Dermis microvascular lymphatic vessel endothelial cell (primary cell): Measurements from ENCODE around the gene TACC2. TPM values are rescaled to one million over a fixed set of nuclear protein-coding genes. Genes with fewer than 3 reads are reported as not detected.
"Not testable (repeated sequence)": the region's sequence is repeated elsewhere in the genome, so short reads cannot be mapped to it uniquely, and the experiment has no call there.

Experiments
- DNase-seq, 2 donors: peaks; one replicate each; pipeline versions ENCODE4 v3.0.0 to v3.0.0-alpha.2; 2010; ENCODE audit warnings: low read depth in 2 of 2
- total RNA-seq: library from RNA; depleted of rRNA; stranded (reverse); fragments of >200 nt; gene quantifications from 2 replicates; pipeline ENCODE4 v1.2.1, GENCODE V29; 2014

The TACC2 gene
- total RNA-seq, 1 donor from 2014 or later: 3.7 TPM

GRCh38 chr10:122060250-122060649 lies 71.3 kb downstream of the TACC2 start:
- no peak for DNase-seq

GRCh38 chr10:122062831-122063674 lies 74.1 kb downstream of the TACC2 start:
- peak; percentile 29 to 92 for DNase-seq

- not testable (repeated sequence) for DNase-seq
Measured at GRCh38 chr10:122066337-122066939, 77.5 kb downstream of the TACC2 start.

- no peak for DNase-seq
Measured at GRCh38 chr10:122068844-122069243, 79.9 kb downstream of the TACC2 start.

- DNase-seq: no peak
Measured at GRCh38 chr10:122072491-122072890, 83.5 kb downstream of the TACC2 start.

GRCh38 chr10:122073508-122073907 lies 84.5 kb downstream of the TACC2 start:
- DNase-seq: no peak

- no peak for DNase-seq
Measured at GRCh38 chr10:122075171-122075570, 86.2 kb downstream of the TACC2 start.

GRCh38 chr10:122075876-122076275 lies 86.9 kb downstream of the TACC2 start:
- not testable (repeated sequence) for DNase-seq

- no peak for DNase-seq
Measured at GRCh38 chr10:122077311-122077875, 88.4 kb downstream of the TACC2 start.

GRCh38 chr10:122078326-122078725 lies 89.4 kb downstream of the TACC2 start:
- no peak for DNase-seq

GRCh38 chr10:122078965-122079795 lies 90.2 kb downstream of the TACC2 start:
- DNase-seq: no peak

GRCh38 chr10:122082616-122083477 lies 93.9 kb downstream of the TACC2 start:
- no peak for DNase-seq

- no peak for DNase-seq
Measured at GRCh38 chr10:122083478-122084025, 94.6 kb downstream of the TACC2 start.

- no peak for DNase-seq
Measured at GRCh38 chr10:122084286-122085041, 95.5 kb downstream of the TACC2 start.

- DNase-seq: no peak
Measured at GRCh38 chr10:122085423-122085911, 96.5 kb downstream of the TACC2 start.

- no peak for DNase-seq
Measured at GRCh38 chr10:122086416-122087240, 97.7 kb downstream of the TACC2 start.

- no peak for DNase-seq
Measured at GRCh38 chr10:122087436-122087835, 98.5 kb downstream of the TACC2 start.

- DNase-seq: no peak
Measured at GRCh38 chr10:122089311-122090017, 100.5 kb downstream of the TACC2 start.
